ENCODE results near the gene SYNE3.

SYNE3 gene

GRCh38 chr14:95553141-95553540 lies 36.7 kb upstream of the SYNE3 start:
- Histone ChIP-seq H3K9ac (ENCODE audit: insufficient read length) (no peak overlapping the region), H3K4me3 (no peak overlapping the region), H3K27ac (no peak overlapping the region), H3K9me3 (ENCODE audit: low read depth, low read length) (no peaks in the 10 kb centered on the region), H3K36me3 (ENCODE audit: insufficient read depth, low read length) (no peaks in the 10 kb centered on the region)
- DNase-seq (ENCODE audit: low read depth, low spot score), result no peak
- TF ChIP-seq POLR2AphosphoS5 (IDR thresholded peaks at IDR 0.05; ENCODE audit: borderline replicate concordance, low read depth, low read length), result no peak
- TF ChIP-seq EZH2 (IDR thresholded peaks at IDR 0.05), result no peak
- no peak for TF ChIP-seq FOXP2 (optimal IDR thresholded peaks at IDR 0.05; ENCODE audit: control extremely low read depth, extremely low read length, insufficient read depth)

- no peak overlapping the region for H3K4me3 ChIP-seq
- no peak overlapping the region for H3K27ac ChIP-seq
- H3K36me3 ChIP-seq (ENCODE audit: insufficient read depth, low read length), result no peaks in the 10 kb centered on the region; the same call in 1 of the 2 replicates
- DNase-seq (ENCODE audit: low read depth, low spot score), result no peak
- no peak overlapping the region for H3K9ac ChIP-seq (ENCODE audit: insufficient read length)
- no peaks in the 10 kb centered on the region for H3K9me3 ChIP-seq (ENCODE audit: low read depth, low read length)
- no peak for TF ChIP-seq POLR2AphosphoS5 (IDR thresholded peaks at IDR 0.05; ENCODE audit: borderline replicate concordance, low read depth, low read length)
- no peak for TF ChIP-seq EZH2 (IDR thresholded peaks at IDR 0.05)
- TF ChIP-seq FOXP2 (optimal IDR thresholded peaks at IDR 0.05; ENCODE audit: control extremely low read depth, extremely low read length, insufficient read depth), result no peak
These were observed 35.0 kb upstream of the SYNE3 start for GRCh38 chr14:95551435-95551834.

- DNase-seq (ENCODE audit: low read depth, low spot score), result no peak
- Histone ChIP-seq H3K27ac (no peak overlapping the region), H3K9ac (ENCODE audit: insufficient read length) (no peak overlapping the region), H3K4me3 (no peak overlapping the region), H3K9me3 (ENCODE audit: low read depth, low read length) (no peaks in the 10 kb centered on the region), H3K36me3 (ENCODE audit: insufficient read depth, low read length) (peaks cover 8% of the 10 kb centered on the region; the same call in 1 of the 2 replicates)
- no peak for TF ChIP-seq POLR2AphosphoS5 (IDR thresholded peaks at IDR 0.05; ENCODE audit: borderline replicate concordance, low read depth, low read length)
- no peak for TF ChIP-seq FOXP2 (optimal IDR thresholded peaks at IDR 0.05; ENCODE audit: control extremely low read depth, extremely low read length, insufficient read depth)
- TF ChIP-seq EZH2 (IDR thresholded peaks at IDR 0.05), result no peak
These were observed 33.5 kb upstream of the SYNE3 start for GRCh38 chr14:95549656-95550585.

GRCh38 chr14:95548328-95548929 lies 32.0 kb upstream of the SYNE3 start:
- no peak overlapping the region for H3K4me3 ChIP-seq
- no peak overlapping the region for H3K27ac ChIP-seq
- no peak for DNase-seq (ENCODE audit: low read depth, low spot score)
- TF ChIP-seq FOXP2 (optimal IDR thresholded peaks at IDR 0.05; ENCODE audit: control extremely low read depth, extremely low read length, insufficient read depth) (no peak), POLR2AphosphoS5 (IDR thresholded peaks at IDR 0.05; ENCODE audit: borderline replicate concordance, low read depth, low read length) (no peak), EZH2 (IDR thresholded peaks at IDR 0.05) (no peak)
- peaks cover 8% of the 10 kb centered on the region; the same call in 1 of the 2 replicates for H3K36me3 ChIP-seq (ENCODE audit: insufficient read depth, low read length)
- H3K9ac ChIP-seq (ENCODE audit: insufficient read length), result no peak overlapping the region
- no peaks in the 10 kb centered on the region for H3K9me3 ChIP-seq (ENCODE audit: low read depth, low read length)

GRCh38 chr14:95547626-95548327 lies 31.3 kb upstream of the SYNE3 start:
- no peak for TF ChIP-seq FOXP2 (optimal IDR thresholded peaks at IDR 0.05; ENCODE audit: control extremely low read depth, extremely low read length, insufficient read depth)
- TF ChIP-seq EZH2 (IDR thresholded peaks at IDR 0.05), result no peak
- no peak for TF ChIP-seq POLR2AphosphoS5 (IDR thresholded peaks at IDR 0.05; ENCODE audit: borderline replicate concordance, low read depth, low read length)
- DNase-seq (ENCODE audit: low read depth, low spot score), result no peak
- Histone ChIP-seq H3K9me3 (ENCODE audit: low read depth, low read length) (no peaks in the 10 kb centered on the region), H3K4me3 (no peak overlapping the region), H3K9ac (ENCODE audit: insufficient read length) (no peak overlapping the region), H3K36me3 (ENCODE audit: insufficient read depth, low read length) (peaks cover 8% of the 10 kb centered on the region; the same call in 1 of the 2 replicates), H3K27ac (no peak overlapping the region)

- TF ChIP-seq FOXP2 (optimal IDR thresholded peaks at IDR 0.05; ENCODE audit: control extremely low read depth, extremely low read length, insufficient read depth) (no peak), POLR2AphosphoS5 (IDR thresholded peaks at IDR 0.05; ENCODE audit: borderline replicate concordance, low read depth, low read length) (no peak), EZH2 (IDR thresholded peaks at IDR 0.05) (no peak)
- H3K9ac ChIP-seq (ENCODE audit: insufficient read length), result no peak overlapping the region
These were observed 30.8 kb upstream of the SYNE3 start for GRCh38 chr14:95547272-95547625.

GRCh38 chr14:95545515-95546168 lies 29.2 kb upstream of the SYNE3 start:
- no peak overlapping the region for H3K9ac ChIP-seq (ENCODE audit: insufficient read length)
- no peak overlapping the region for H3K27ac ChIP-seq

More at GRCh38 chr14:95547272-95547625, 30.8 kb upstream of the SYNE3 start:
- Histone ChIP-seq H3K9me3 (ENCODE audit: low read depth, low read length) (no peaks in the 10 kb centered on the region), H3K36me3 (ENCODE audit: insufficient read depth, low read length) (peaks cover 8% of the 10 kb centered on the region; the same call in 1 of the 2 replicates), H3K4me3 (no peak overlapping the region), H3K27ac (no peak overlapping the region)
- DNase-seq (ENCODE audit: low read depth, low spot score), result no peak

More at GRCh38 chr14:95545515-95546168, 29.2 kb upstream of the SYNE3 start:
- no peak for DNase-seq (ENCODE audit: low read depth, low spot score)
- no peak overlapping the region for H3K4me3 ChIP-seq
- TF ChIP-seq POLR2AphosphoS5 (IDR thresholded peaks at IDR 0.05; ENCODE audit: borderline replicate concordance, low read depth, low read length) (no peak), EZH2 (IDR thresholded peaks at IDR 0.05) (no peak), FOXP2 (optimal IDR thresholded peaks at IDR 0.05; ENCODE audit: control extremely low read depth, extremely low read length, insufficient read depth) (no peak)
- H3K9me3 ChIP-seq (ENCODE audit: low read depth, low read length), result no peaks in the 10 kb centered on the region
- H3K36me3 ChIP-seq (ENCODE audit: insufficient read depth, low read length), result peaks cover 8% of the 10 kb centered on the region; the same call in 1 of the 2 replicates

Data from SK-N-MC (cell line).